Keratinocyte (primary cell): ENCODE data around the gene P4HTM. TPM values are rescaled to one million over a fixed set of nuclear protein-coding genes. Genes with fewer than 3 reads are reported as not detected.

ENCODE experiments used
- DNase-seq: peaks from one replicate; pipeline ENCODE4 v3.0.0-alpha.2; 2011; ENCODE audit warnings: low read depth, missing footprints, low spot score
- FAIRE-seq: peaks from 2 replicates; lab custom pipeline; 2011; peaks lifted over from hg19 to GRCh38; lab: Jason Lieb, UNC
- H2AFZ ChIP-seq: 2 replicates; pipeline ENCODE4 v1.6.0; 2012; ENCODE audit warnings: low read length, control low read depth, inconsistent platforms; ENCODE audit not compliant: control insufficient read depth
- H3K27ac ChIP-seq: 2 replicates; pipeline ENCODE4 v1.5.1; 2011; ENCODE audit warnings: low read length; ENCODE audit not compliant: control insufficient read depth, insufficient read depth
- H3K27me3 ChIP-seq: 3 replicates; pipeline ENCODE4 v1.6.0; 2011; ENCODE audit warnings: low read length; ENCODE audit not compliant: control insufficient read depth, insufficient read depth; ENCODE audit errors: extremely low read depth
- H3K36me3 ChIP-seq, 2 experiments: 2 replicates in 1 of 2; 3 replicates in 1 of 2; pipeline ENCODE4 v1.5.1; 2011; ENCODE audit warnings: low read length in 2 of 2, mild to moderate bottlenecking in 1 of 2; ENCODE audit not compliant: control insufficient read depth in 2 of 2, insufficient read depth in 2 of 2; ENCODE audit errors: extremely low read depth in 1 of 2
- H3K4me1 ChIP-seq: 3 replicates; pipeline ENCODE4 v1.5.1; 2011; ENCODE audit warnings: low read length; ENCODE audit not compliant: control insufficient read depth, insufficient read depth; ENCODE audit errors: extremely low read depth
- H3K4me2 ChIP-seq: 3 replicates; pipeline ENCODE4 v1.6.0; 2011; ENCODE audit warnings: low read depth, low read length; ENCODE audit not compliant: control insufficient read depth, insufficient read depth; ENCODE audit errors: extremely low read depth
- H3K4me3 ChIP-seq, 3 experiments: fragments of 200-600 bp in 1 of 3; sonication (generic) in 1 of 3; 2 replicates in 2 of 3; 3 replicates in 1 of 3; pipeline ENCODE4 v1.5.1; 2011 to 2016; ENCODE audit warnings: low read length in 3 of 3, mild to moderate bottlenecking in 3 of 3, control low read depth in 2 of 3, inconsistent platforms in 1 of 3, low read depth in 1 of 3, mixed read lengths in 1 of 3, mixed run types in 1 of 3, moderate library complexity in 1 of 3; ENCODE audit not compliant: control insufficient read depth in 2 of 3, insufficient read depth in 2 of 3; ENCODE audit errors: extremely low read depth in 1 of 3
- H3K79me2 ChIP-seq: 2 replicates; pipeline ENCODE4 v1.6.0; 2012; ENCODE audit warnings: low read length; ENCODE audit not compliant: control insufficient read depth, insufficient read depth
- H3K9ac ChIP-seq: 3 replicates; pipeline ENCODE4 v1.6.0; 2011; ENCODE audit warnings: low read length; ENCODE audit not compliant: control insufficient read depth, insufficient read depth; ENCODE audit errors: extremely low read depth
- H3K9me1 ChIP-seq: 3 replicates; pipeline ENCODE4 v1.6.0; 2011; ENCODE audit warnings: low read length; ENCODE audit not compliant: control insufficient read depth, insufficient read depth; ENCODE audit errors: extremely low read depth
- H3K9me3 ChIP-seq: 2 replicates; pipeline ENCODE4 v1.5.1; 2012; ENCODE audit warnings: low read depth, low read length; ENCODE audit not compliant: control insufficient read depth
- H4K20me1 ChIP-seq: 3 replicates; pipeline ENCODE4 v1.6.0; 2011; ENCODE audit warnings: low read length; ENCODE audit not compliant: control insufficient read depth, insufficient read depth; ENCODE audit errors: extremely low read depth
- EZH2 ChIP-seq: IDR thresholded peaks from one replicate; pipeline ENCODE4 v1.6.1; 2012; ENCODE audit warnings: inconsistent platforms, mild to moderate bottlenecking, low read length, moderate library complexity
- dilution Hi-C: fragments of 300-500 bp; cut with MboI; formaldehyde crosslinking; loops from one replicate; pipeline ENCODE4 v1.7.0; 2020; ENCODE audit warnings: low sequenced_read_pairs; ENCODE audit not compliant: extremely low pct_ligation_motif_present
- polyA plus RNA-seq, 5 experiments: library from polyadenylated mRNA; depleted of rRNA in 3 of 5; stranded (reverse) in 3 of 5; stranded (forward) in 1 of 5; unstranded in 1 of 5; fragments of >200 nt; gene quantifications; 1 replicate in 1 of 5; 2 replicates in 3 of 5; 3 replicates in 1 of 5; pipeline versions ENCODE4 v1.2.1 to v1.2.3, GENCODE V29; 2011 to 2012; ENCODE audit warnings: missing spikeins in 2 of 5, low read depth in 1 of 5, low replicate concordance in 1 of 5
- TF ChIP-seq, protein P1 (sequence below), 3 experiments: IDR thresholded peaks in 1 of 3; conservative IDR thresholded peaks in 1 of 3; optimal IDR thresholded peaks in 1 of 3; 2 replicates in 2 of 3; 3 replicates in 1 of 3; pipeline versions ENCODE3 to v1.5.1; 2011; ENCODE audit warnings: low read length in 3 of 3, mild to moderate bottlenecking in 3 of 3, moderate library complexity in 2 of 3, control low read depth in 1 of 3, inconsistent platforms in 1 of 3; ENCODE audit not compliant: insufficient read depth in 2 of 3; ENCODE audit errors: extremely low read depth in 1 of 3

P4HTM gene
- polyA plus RNA-seq, 1 donor (not counting 4 experiments of a cell fraction or from before 2014, with no cell fraction given) = 0.93 TPM

DNA sequence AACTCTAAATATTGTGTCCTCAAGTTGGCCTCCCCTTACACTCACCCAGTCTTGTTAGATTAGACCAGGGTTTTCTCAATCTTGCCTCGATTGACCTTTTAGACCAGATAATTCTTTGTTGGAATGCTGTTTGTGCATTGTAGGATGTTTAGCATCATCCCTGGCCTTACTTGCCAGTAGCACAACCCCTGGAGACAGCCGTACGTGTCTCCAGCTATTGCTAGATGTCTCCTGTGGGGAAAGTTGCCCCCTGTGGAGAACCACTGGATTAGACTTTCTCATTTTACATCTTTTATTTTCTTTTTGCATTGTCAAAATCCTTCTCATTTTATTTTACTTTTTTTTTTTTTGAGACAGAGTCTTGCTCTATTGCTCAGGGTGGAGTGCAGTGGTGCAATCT, 19.4 kb downstream of the P4HTM start:
- H3K9ac ChIP-seq = no peak overlapping the region
- H3K4me2 ChIP-seq = no peak overlapping the region
- no peak overlapping the region for H2AFZ ChIP-seq
- peaks cover 48% of the 10 kb centered on the region for H3K79me2 ChIP-seq
- no peaks in the 10 kb centered on the region for H3K9me3 ChIP-seq
- peaks cover 23% of the 10 kb centered on the region for H3K4me1 ChIP-seq
- peaks cover 21% of the 10 kb centered on the region for H4K20me1 ChIP-seq
- TF ChIP-seq, protein P1, sequence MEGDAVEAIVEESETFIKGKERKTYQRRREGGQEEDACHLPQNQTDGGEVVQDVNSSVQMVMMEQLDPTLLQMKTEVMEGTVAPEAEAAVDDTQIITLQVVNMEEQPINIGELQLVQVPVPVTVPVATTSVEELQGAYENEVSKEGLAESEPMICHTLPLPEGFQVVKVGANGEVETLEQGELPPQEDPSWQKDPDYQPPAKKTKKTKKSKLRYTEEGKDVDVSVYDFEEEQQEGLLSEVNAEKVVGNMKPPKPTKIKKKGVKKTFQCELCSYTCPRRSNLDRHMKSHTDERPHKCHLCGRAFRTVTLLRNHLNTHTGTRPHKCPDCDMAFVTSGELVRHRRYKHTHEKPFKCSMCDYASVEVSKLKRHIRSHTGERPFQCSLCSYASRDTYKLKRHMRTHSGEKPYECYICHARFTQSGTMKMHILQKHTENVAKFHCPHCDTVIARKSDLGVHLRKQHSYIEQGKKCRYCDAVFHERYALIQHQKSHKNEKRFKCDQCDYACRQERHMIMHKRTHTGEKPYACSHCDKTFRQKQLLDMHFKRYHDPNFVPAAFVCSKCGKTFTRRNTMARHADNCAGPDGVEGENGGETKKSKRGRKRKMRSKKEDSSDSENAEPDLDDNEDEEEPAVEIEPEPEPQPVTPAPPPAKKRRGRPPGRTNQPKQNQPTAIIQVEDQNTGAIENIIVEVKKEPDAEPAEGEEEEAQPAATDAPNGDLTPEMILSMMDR (optimal IDR thresholded peaks at IDR 0.05 in 1 of 3, IDR thresholded peaks at IDR 0.05 in 1 of 3, conservative IDR thresholded peaks at IDR 0.05 in 1 of 3; ENCODE audit: extremely low read depth in 1 of 3, insufficient read depth in 2 of 3, low read length in 3 of 3) = no peak
- no peak for TF ChIP-seq EZH2
- DNase-seq (no peak), FAIRE-seq (no peak)
- H3K27me3 ChIP-seq = no peaks in the 10 kb centered on the region
- peaks cover 5 to 29% of the 10 kb centered on the region in 2 experiments for H3K36me3 ChIP-seq
- no peak overlapping the region for H3K4me3 ChIP-seq
- no peak overlapping the region for H3K27ac ChIP-seq
- dilution Hi-C loops = no loop called here
- H3K9me1 ChIP-seq = peaks cover 13% of the 10 kb centered on the region

DNA sequence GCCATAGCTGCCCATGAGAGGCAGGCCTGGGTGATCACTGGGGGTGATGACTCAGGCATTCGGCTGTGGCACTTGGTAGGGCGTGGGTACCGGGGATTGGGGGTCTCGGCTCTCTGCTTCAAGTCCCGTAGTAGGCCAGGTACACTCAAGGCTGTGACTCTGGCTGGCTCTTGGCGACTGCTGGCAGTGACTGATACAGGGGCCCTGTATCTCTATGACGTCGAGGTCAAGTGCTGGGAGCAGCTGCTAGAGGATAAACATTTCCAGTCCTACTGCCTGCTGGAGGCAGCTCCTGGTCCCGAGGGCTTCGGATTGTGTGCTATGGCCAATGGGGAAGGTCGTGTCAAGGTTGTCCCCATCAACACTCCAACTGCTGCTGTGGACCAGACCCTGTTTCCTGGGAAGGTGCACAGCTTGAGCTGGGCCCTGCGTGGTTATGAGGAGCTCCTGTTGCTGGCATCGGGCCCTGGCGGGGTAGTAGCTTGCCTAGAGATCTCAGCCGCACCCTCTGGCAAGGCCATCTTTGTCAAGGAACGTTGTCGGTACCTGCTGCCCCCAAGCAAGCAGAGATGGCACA, 22.5 kb downstream of the P4HTM start:
- Histone ChIP-seq H3K4me2 (no peak overlapping the region), H3K4me3 (no peak overlapping the region), H3K9ac (no peak overlapping the region), H3K36me3 (peaks cover 15 to 52% of the 10 kb centered on the region in 2 experiments), H3K79me2 (peaks cover 47% of the 10 kb centered on the region), H3K9me3 (no peaks in the 10 kb centered on the region), H3K27me3 (no peaks in the 10 kb centered on the region), H3K9me1 (peaks cover 15% of the 10 kb centered on the region), H4K20me1 (peaks cover 27% of the 10 kb centered on the region), H3K4me1 (peaks cover 22% of the 10 kb centered on the region), H3K27ac (no peak overlapping the region), H2AFZ (no peak overlapping the region)
- dilution Hi-C loops = no loop called here
- DNase-seq = no peak
- FAIRE-seq = no peak
- TF ChIP-seq, protein P1 (optimal IDR thresholded peaks at IDR 0.05 in 1 of 3, IDR thresholded peaks at IDR 0.05 in 1 of 3, conservative IDR thresholded peaks at IDR 0.05 in 1 of 3; ENCODE audit: extremely low read depth in 1 of 3, insufficient read depth in 2 of 3, low read length in 3 of 3) = no peak
- no peak for TF ChIP-seq EZH2
